ENCODE results near the gene RBCK1. TPM values are rescaled to one million over a fixed set of nuclear protein-coding genes. Genes with fewer than 3 reads are reported as not detected.

Gene RBCK1
- total and polyA plus RNA-seq, 9 of the 15 experiments (the other 6 are each of a cell fraction or from before 2014, with no cell fraction given), result 5.9 to 59.3 (median 26.5) TPM

GRCh38 chr20:380763-381580 is 27.1 kb upstream of the RBCK1 start (continued):
- TF ChIP-seq MYC (IDR thresholded peaks at IDR 0.05; ENCODE audit: low read depth, low read length) (peak; percentile 86), MYC (CRISPR knock-in tag; IDR thresholded peaks at IDR 0.05; ENCODE audit: borderline replicate concordance, low read depth) (no peak), BHLHE40 (IDR thresholded peaks at IDR 0.05; ENCODE audit: low read length) (peak; percentile 93), ZNF764 (CRISPR knock-in tag; IDR thresholded peaks at IDR 0.05; ENCODE audit: low read depth) (no peak), ZNF780A (CRISPR knock-in tag; IDR thresholded peaks at IDR 0.05) (no peak), MBD1 (CRISPR knock-in tag; IDR thresholded peaks at IDR 0.05) (no peak), ZFX (CRISPR knock-in tag; IDR thresholded peaks at IDR 0.05) (peak; percentile 52), SIN3B (IDR thresholded peaks at IDR 0.05; ENCODE audit: low read depth) (peak; percentile 47; the same call in 1 of the 2 replicates), TAL1 (IDR thresholded peaks at IDR 0.05) (peak; percentile 49), DLX4 (CRISPR knock-in tag; IDR thresholded peaks at IDR 0.05) (no peak), CGGBP1 (CRISPR knock-in tag; IDR thresholded peaks at IDR 0.05) (no peak), FOXK1 (CRISPR knock-in tag; IDR thresholded peaks at IDR 0.05; ENCODE audit: borderline replicate concordance) (0 out of 2 replicates have a peak, but pooled peaks have one; percentile 52), AFF1 (IDR thresholded peaks at IDR 0.05; ENCODE audit: low read depth in 1 of 2, partially characterized antibody in 2 of 2) (peak in 1 of 2 experiments; percentile 93), ZNF507 (tag; conservative IDR thresholded peaks at IDR 0.05) (no peak), NCOA6 (IDR thresholded peaks at IDR 0.05) (peak; percentile 70; the same call in 1 of the 2 replicates), ZNF586 (CRISPR knock-in tag; conservative IDR thresholded peaks at IDR 0.05) (peak; percentile 94), EP400 (IDR thresholded peaks at IDR 0.05) (peak; percentile 95), ZNF551 (CRISPR knock-in tag; IDR thresholded peaks at IDR 0.05) (no peak), DDX20 (tag; IDR thresholded peaks at IDR 0.05; ENCODE audit: low read depth) (no peak), ZNF830 (CRISPR knock-in tag; IDR thresholded peaks at IDR 0.05) (no peak), FUS (optimal IDR thresholded peaks at IDR 0.05; ENCODE audit: low read depth, low read length) (no peak), ZNF668 (CRISPR knock-in tag; IDR thresholded peaks at IDR 0.05) (no peak)
